ENCODE measurements around the gene CAPN15. TPM values are rescaled to one million over a fixed set of nuclear protein-coding genes. Genes with fewer than 3 reads are reported as not detected.

CAPN15 gene
- total RNA-seq, 1 experiment from 2014 or later = 60.4 TPM

DNA sequence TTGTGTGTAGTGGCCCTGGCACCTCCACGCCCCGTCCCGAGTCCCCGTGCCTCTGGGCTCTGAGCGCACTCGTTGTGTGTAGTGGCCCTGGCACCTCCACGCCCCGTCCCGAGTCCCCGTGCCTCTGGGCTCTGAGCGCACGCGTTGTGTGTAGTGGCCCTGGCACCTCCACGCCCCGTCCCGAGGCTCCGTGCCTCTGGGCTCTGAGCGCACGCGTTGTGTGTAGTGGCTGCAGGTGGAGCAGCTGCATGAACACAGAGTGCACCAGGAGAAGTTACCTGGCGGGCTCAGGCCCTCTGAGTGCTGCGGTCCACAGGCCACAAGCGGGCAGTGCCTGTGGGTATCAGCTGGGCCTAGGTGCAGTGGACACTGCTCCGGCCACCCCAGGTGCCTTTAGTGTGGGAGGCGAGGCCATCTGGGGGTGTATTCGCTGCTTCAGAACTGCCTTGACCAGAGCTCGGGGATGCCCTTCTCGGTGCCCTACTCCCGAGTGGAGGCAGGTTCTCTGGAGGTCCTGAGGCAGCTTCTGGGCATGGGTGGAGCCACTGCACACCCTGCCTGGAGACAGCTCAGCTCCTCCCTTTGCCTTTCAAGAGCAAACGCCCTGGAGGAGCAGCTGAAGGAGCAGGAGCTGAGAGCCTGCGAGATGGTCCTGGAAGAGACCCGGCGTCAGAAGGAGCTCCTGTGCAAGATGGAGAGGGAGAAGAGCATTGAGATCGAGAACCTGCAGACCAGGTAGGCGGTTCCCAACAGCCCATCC lies 17.3 kb upstream of the CAPN15 start:
- ChIA-PET POLR2A (ENCODE audit: unreplicated experiment) (no interaction called here), CTCF (no interaction called here)
- H3K4me1 ChIP-seq (ENCODE audit: insufficient read depth, low read length) = no peaks in the 10 kb centered on the region

DNA sequence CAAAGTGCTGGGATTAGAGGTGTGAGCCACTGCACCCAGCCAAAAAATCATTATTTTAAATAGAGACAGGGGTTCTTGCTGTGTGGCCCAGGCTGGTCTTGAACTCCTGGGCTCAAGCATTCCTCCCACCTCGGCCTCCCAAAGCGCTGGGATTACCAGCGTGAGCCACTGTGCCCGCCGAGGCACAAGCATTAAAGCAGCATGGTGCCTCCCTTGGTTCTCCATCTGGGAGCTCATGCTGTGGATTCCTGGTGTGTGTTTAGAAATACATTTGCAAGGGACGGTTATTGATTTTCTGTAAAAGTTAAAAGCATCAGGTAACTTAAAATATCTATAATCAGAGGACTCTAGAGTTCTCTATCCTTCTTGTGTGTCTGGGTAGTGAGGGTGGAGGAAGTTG lies 14.7 kb upstream of the CAPN15 start:
- H3K9ac ChIP-seq (ENCODE audit: low read length) = no peak overlapping the region
- H3K4me3 ChIP-seq (ENCODE audit: low read length) = no peak overlapping the region
- H4K20me1 ChIP-seq (ENCODE audit: low read length) = no peaks in the 10 kb centered on the region
- intact Hi-C loops (cut with micrococcal nuclease) = no loop called here
- TF ChIP-seq EZH2phosphoT487 (IDR thresholded peaks at IDR 0.05; ENCODE audit: borderline replicate concordance, low read length) (no peak), EZH2 (IDR thresholded peaks at IDR 0.05; ENCODE audit: low read length, unreplicated experiment) (no peak)
- TF ChIP-seq, protein P1, sequence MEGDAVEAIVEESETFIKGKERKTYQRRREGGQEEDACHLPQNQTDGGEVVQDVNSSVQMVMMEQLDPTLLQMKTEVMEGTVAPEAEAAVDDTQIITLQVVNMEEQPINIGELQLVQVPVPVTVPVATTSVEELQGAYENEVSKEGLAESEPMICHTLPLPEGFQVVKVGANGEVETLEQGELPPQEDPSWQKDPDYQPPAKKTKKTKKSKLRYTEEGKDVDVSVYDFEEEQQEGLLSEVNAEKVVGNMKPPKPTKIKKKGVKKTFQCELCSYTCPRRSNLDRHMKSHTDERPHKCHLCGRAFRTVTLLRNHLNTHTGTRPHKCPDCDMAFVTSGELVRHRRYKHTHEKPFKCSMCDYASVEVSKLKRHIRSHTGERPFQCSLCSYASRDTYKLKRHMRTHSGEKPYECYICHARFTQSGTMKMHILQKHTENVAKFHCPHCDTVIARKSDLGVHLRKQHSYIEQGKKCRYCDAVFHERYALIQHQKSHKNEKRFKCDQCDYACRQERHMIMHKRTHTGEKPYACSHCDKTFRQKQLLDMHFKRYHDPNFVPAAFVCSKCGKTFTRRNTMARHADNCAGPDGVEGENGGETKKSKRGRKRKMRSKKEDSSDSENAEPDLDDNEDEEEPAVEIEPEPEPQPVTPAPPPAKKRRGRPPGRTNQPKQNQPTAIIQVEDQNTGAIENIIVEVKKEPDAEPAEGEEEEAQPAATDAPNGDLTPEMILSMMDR (conservative IDR thresholded peaks at IDR 0.05; ENCODE audit: low read depth, low read length) = no peak
- no peaks in the 10 kb centered on the region for H3K79me2 ChIP-seq (ENCODE audit: low read length)
- H3K36me3 ChIP-seq (ENCODE audit: low read depth, low read length) = no peaks in the 10 kb centered on the region
- no peak overlapping the region for H3K4me2 ChIP-seq (ENCODE audit: low read length)
- ATAC-seq (no peak), DNase-seq (no peak)
- no peaks in the 10 kb centered on the region for H3K9me2 ChIP-seq (replicated peaks; ENCODE audit: low read length)
- H3K4me1 ChIP-seq (ENCODE audit: insufficient read depth, low read length) = no peaks in the 10 kb centered on the region
- POLR2A ChIA-PET (ENCODE audit: unreplicated experiment) = no interaction called here
- H3K27ac ChIP-seq (ENCODE audit: low read length) = no peak overlapping the region
- CTCF ChIA-PET = no interaction called here
- H2AFZ ChIP-seq (ENCODE audit: low read length) = no peak overlapping the region
- no peaks in the 10 kb centered on the region for H3K27me3 ChIP-seq (ENCODE audit: low read length)
- H3F3A ChIP-seq (ENCODE audit: low read length, unreplicated experiment) = no peaks in the 10 kb centered on the region
- BruUV-seq (replicated peaks) = no TSS peak
- no peaks in the 10 kb centered on the region for H3K9me3 ChIP-seq (ENCODE audit: low read length)

More for the DNA sequence above, 17.3 kb upstream of the CAPN15 start:
- Histone ChIP-seq H3K27me3 (ENCODE audit: low read length) (no peaks in the 10 kb centered on the region), H3K9ac (ENCODE audit: low read length) (no peak overlapping the region), H3K36me3 (ENCODE audit: low read depth, low read length) (no peaks in the 10 kb centered on the region), H4K20me1 (ENCODE audit: low read length) (no peaks in the 10 kb centered on the region), H3K9me3 (ENCODE audit: low read length) (no peaks in the 10 kb centered on the region), H3K9me2 (replicated peaks; ENCODE audit: low read length) (no peaks in the 10 kb centered on the region), H3K27ac (ENCODE audit: low read length) (no peak overlapping the region), H2AFZ (ENCODE audit: low read length) (no peak overlapping the region), H3K4me2 (ENCODE audit: low read length) (no peak overlapping the region), H3F3A (ENCODE audit: low read length, unreplicated experiment) (no peaks in the 10 kb centered on the region), H3K4me3 (ENCODE audit: low read length) (no peak overlapping the region), H3K79me2 (ENCODE audit: low read length) (no peaks in the 10 kb centered on the region)
- no peak for DNase-seq
- no TSS peak for BruUV-seq (replicated peaks)
- ATAC-seq = no peak
- intact Hi-C loops (cut with micrococcal nuclease) = no loop called here
- TF ChIP-seq, protein P1 (conservative IDR thresholded peaks at IDR 0.05; ENCODE audit: low read depth, low read length) = no peak
- TF ChIP-seq EZH2 (IDR thresholded peaks at IDR 0.05; ENCODE audit: low read length, unreplicated experiment) = no peak
- no peak for TF ChIP-seq EZH2phosphoT487 (IDR thresholded peaks at IDR 0.05; ENCODE audit: borderline replicate concordance, low read length)

DNA sequence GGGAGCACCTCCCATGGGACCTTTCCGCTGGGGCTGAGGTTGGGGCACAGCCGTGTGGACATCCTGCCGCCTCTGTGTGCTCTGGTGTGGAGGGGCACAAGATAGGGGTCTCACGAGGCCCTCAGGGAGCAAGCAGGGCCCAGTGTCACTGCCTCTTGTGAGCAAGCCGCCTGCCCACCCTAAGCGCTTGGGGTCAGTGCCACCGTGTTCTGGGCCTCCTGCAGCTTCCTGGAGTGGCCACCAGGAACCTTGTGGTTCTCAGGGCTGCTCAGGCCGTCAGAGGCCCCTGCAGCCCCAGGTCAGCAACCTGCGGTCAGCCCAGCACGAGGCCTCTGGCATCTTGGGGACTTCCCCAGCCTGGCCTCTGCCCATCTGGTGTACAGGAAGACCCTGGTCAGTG lies 13.6 kb upstream of the CAPN15 start:
- ATAC-seq = no peak
- H3K27me3 ChIP-seq (ENCODE audit: low read length) = no peaks in the 10 kb centered on the region
- no peaks in the 10 kb centered on the region for H3K9me3 ChIP-seq (ENCODE audit: low read length)
- TF ChIP-seq EZH2phosphoT487 (IDR thresholded peaks at IDR 0.05; ENCODE audit: borderline replicate concordance, low read length) (no peak), EZH2 (IDR thresholded peaks at IDR 0.05; ENCODE audit: low read length, unreplicated experiment) (no peak)
- TF ChIP-seq, protein P1 (conservative IDR thresholded peaks at IDR 0.05; ENCODE audit: low read depth, low read length) = no peak
- ChIA-PET POLR2A (ENCODE audit: unreplicated experiment) (no interaction called here), CTCF (no interaction called here)
- DNase-seq = no peak
- H3K36me3 ChIP-seq (ENCODE audit: low read depth, low read length) = no peaks in the 10 kb centered on the region
- no peak overlapping the region for H3K4me2 ChIP-seq (ENCODE audit: low read length)
- H3K4me1 ChIP-seq (ENCODE audit: insufficient read depth, low read length) = no peaks in the 10 kb centered on the region
- no peaks in the 10 kb centered on the region for H3F3A ChIP-seq (ENCODE audit: low read length, unreplicated experiment)
- H2AFZ ChIP-seq (ENCODE audit: low read length) = no peak overlapping the region
- H3K27ac ChIP-seq (ENCODE audit: low read length) = no peak overlapping the region
- H4K20me1 ChIP-seq (ENCODE audit: low read length) = no peaks in the 10 kb centered on the region
- no peak overlapping the region for H3K4me3 ChIP-seq (ENCODE audit: low read length)
- BruUV-seq (replicated peaks) = no TSS peak
- intact Hi-C loops (cut with micrococcal nuclease) = no loop called here
- H3K9ac ChIP-seq (ENCODE audit: low read length) = no peak overlapping the region
- H3K79me2 ChIP-seq (ENCODE audit: low read length) = no peaks in the 10 kb centered on the region
- no peaks in the 10 kb centered on the region for H3K9me2 ChIP-seq (replicated peaks; ENCODE audit: low read length)

All from PC-3 (cell line).